ENCODE data around the gene CLEC7A.

Gene CLEC7A

DNA sequence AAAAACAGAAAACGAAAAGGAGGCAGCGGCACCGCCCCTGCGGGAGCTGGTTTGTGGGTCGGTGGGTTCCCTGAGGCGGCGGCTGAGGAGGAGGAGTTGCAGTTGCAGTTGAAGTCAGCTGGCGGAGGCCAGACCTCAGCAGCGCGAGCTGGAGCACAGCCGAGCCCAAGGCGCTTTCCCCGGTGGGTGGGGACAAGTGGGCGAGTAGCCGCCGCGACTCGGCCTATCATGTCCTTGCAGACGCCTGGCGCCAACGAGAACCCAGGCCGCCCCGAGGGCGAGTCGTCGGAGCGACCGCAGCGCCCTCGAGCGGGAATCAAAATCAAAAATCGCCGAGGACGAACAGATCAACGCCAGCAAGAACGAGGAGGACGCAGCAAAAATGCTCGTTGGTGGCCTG is 18.5 kb downstream of the CLEC7A start:
- TF ChIP-seq EZH2phosphoT487 (IDR thresholded peaks at IDR 0.05; ENCODE audit: borderline replicate concordance), result no peak
- TF ChIP-seq, protein P1, sequence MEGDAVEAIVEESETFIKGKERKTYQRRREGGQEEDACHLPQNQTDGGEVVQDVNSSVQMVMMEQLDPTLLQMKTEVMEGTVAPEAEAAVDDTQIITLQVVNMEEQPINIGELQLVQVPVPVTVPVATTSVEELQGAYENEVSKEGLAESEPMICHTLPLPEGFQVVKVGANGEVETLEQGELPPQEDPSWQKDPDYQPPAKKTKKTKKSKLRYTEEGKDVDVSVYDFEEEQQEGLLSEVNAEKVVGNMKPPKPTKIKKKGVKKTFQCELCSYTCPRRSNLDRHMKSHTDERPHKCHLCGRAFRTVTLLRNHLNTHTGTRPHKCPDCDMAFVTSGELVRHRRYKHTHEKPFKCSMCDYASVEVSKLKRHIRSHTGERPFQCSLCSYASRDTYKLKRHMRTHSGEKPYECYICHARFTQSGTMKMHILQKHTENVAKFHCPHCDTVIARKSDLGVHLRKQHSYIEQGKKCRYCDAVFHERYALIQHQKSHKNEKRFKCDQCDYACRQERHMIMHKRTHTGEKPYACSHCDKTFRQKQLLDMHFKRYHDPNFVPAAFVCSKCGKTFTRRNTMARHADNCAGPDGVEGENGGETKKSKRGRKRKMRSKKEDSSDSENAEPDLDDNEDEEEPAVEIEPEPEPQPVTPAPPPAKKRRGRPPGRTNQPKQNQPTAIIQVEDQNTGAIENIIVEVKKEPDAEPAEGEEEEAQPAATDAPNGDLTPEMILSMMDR (conservative IDR thresholded peaks at IDR 0.05; ENCODE audit: low read length), result no peak
- no peaks in the 10 kb centered on the region for H3K79me2 ChIP-seq (ENCODE audit: insufficient read depth, low read length)
- no peaks in the 10 kb centered on the region for H3K36me3 ChIP-seq (ENCODE audit: insufficient read depth, low read length)
- H3K9me3 ChIP-seq (ENCODE audit: insufficient read depth, low read depth, low read length), result no peaks in the 10 kb centered on the region
- no peak overlapping the region for H3K4me2 ChIP-seq (ENCODE audit: low read depth, low read length, poor library complexity, severe bottlenecking)
- H2AFZ ChIP-seq (ENCODE audit: low read length), result no peak overlapping the region
- H3K9me2 ChIP-seq (replicated peaks; ENCODE audit: low read depth, low read length), result no peaks in the 10 kb centered on the region
- H4K20me1 ChIP-seq (ENCODE audit: insufficient read depth, low read length, poor library complexity, severe bottlenecking), result no peaks in the 10 kb centered on the region
- no peak overlapping the region for H3K9ac ChIP-seq (ENCODE audit: low read depth, low read length, poor library complexity, severe bottlenecking)
- H3K4me1 ChIP-seq (ENCODE audit: insufficient read depth, low read length, poor library complexity, severe bottlenecking), result no peaks in the 10 kb centered on the region
- H3K4me3 ChIP-seq (ENCODE audit: low read length, poor library complexity, severe bottlenecking), result no peak overlapping the region
- no peaks in the 10 kb centered on the region for H3K27me3 ChIP-seq (ENCODE audit: insufficient read depth, low read length, poor library complexity, severe bottlenecking)
- no peaks in the 10 kb centered on the region for H3F3A ChIP-seq (ENCODE audit: low read depth)

DNA sequence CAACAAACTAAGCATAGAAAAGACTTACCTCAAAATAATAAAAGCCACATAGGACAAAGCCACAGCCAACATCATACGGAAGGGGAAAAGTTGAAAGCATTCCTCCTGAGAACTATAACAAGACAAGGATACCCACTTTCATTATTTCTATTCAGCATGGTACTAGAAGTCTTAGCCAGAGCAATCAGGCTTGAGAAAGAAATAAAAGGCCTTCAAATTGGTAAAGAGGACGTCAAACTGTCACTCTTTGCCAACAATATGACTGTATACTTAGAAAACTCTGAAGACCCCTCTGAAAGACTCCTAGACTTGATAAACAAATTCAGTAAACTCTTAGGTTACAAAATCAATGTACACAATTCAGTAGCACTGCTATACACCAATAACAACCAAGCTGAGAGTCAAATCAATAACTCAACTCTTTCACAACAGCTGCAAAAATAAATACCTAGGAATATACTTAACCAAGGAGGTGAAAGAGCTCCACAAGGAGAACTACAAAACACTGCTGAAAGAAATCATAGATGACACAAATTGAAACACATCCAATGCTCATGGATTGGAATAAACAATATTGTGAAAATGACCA is 19.6 kb downstream of the CLEC7A start:
- Histone ChIP-seq H3K27me3 (ENCODE audit: insufficient read depth, low read length, poor library complexity, severe bottlenecking) (no peaks in the 10 kb centered on the region), H3K9me2 (replicated peaks; ENCODE audit: low read depth, low read length) (no peaks in the 10 kb centered on the region), H2AFZ (ENCODE audit: low read length) (no peak overlapping the region), H3K9ac (ENCODE audit: low read depth, low read length, poor library complexity, severe bottlenecking) (no peak overlapping the region), H3K79me2 (ENCODE audit: insufficient read depth, low read length) (no peaks in the 10 kb centered on the region), H3K4me2 (ENCODE audit: low read depth, low read length, poor library complexity, severe bottlenecking) (no peak overlapping the region), H3K4me1 (ENCODE audit: insufficient read depth, low read length, poor library complexity, severe bottlenecking) (no peaks in the 10 kb centered on the region), H4K20me1 (ENCODE audit: insufficient read depth, low read length, poor library complexity, severe bottlenecking) (no peaks in the 10 kb centered on the region), H3K4me3 (ENCODE audit: low read length, poor library complexity, severe bottlenecking) (no peak overlapping the region), H3K9me3 (ENCODE audit: insufficient read depth, low read depth, low read length) (no peaks in the 10 kb centered on the region), H3F3A (ENCODE audit: low read depth) (no peaks in the 10 kb centered on the region), H3K36me3 (ENCODE audit: insufficient read depth, low read length) (no peaks in the 10 kb centered on the region)
- TF ChIP-seq, protein P1 (conservative IDR thresholded peaks at IDR 0.05; ENCODE audit: low read length), result no peak
- no peak for TF ChIP-seq EZH2phosphoT487 (IDR thresholded peaks at IDR 0.05; ENCODE audit: borderline replicate concordance)

DNA sequence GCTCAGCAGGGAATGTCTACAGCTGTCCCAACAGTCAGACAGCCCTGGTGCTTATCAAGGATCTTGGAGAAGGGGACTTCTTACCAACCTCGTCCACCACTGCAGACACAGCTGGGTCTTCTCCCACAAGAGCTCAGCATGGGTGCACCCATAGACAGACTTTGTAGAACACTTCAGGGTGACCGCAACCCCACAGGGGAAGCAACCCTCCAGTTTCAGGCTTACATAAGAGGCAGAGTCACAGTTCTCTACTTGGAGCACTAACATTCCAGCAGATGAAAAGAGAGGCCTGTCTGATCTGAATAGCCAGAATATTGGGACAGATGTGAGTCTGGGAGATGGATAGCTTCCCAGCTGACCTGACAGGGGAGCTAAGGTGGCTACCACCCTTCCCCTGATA is 27.7 kb downstream of the CLEC7A start:
- no peak for TF ChIP-seq EZH2phosphoT487 (IDR thresholded peaks at IDR 0.05; ENCODE audit: borderline replicate concordance)
- TF ChIP-seq, protein P1 (conservative IDR thresholded peaks at IDR 0.05; ENCODE audit: low read length), result no peak
- H2AFZ ChIP-seq (ENCODE audit: low read length), result no peak overlapping the region
- no peaks in the 10 kb centered on the region for H3F3A ChIP-seq (ENCODE audit: low read depth)
- H3K4me2 ChIP-seq (ENCODE audit: low read depth, low read length, poor library complexity, severe bottlenecking), result no peak overlapping the region
- H3K4me1 ChIP-seq (ENCODE audit: insufficient read depth, low read length, poor library complexity, severe bottlenecking), result peaks cover 12% of the 10 kb centered on the region
- no peaks in the 10 kb centered on the region for H3K36me3 ChIP-seq (ENCODE audit: insufficient read depth, low read length)
- no peaks in the 10 kb centered on the region for H3K79me2 ChIP-seq (ENCODE audit: insufficient read depth, low read length)
- no peaks in the 10 kb centered on the region for H3K27me3 ChIP-seq (ENCODE audit: insufficient read depth, low read length, poor library complexity, severe bottlenecking)
- no peaks in the 10 kb centered on the region for H3K9me2 ChIP-seq (replicated peaks; ENCODE audit: low read depth, low read length)
- H4K20me1 ChIP-seq (ENCODE audit: insufficient read depth, low read length, poor library complexity, severe bottlenecking), result no peaks in the 10 kb centered on the region
- H3K9me3 ChIP-seq (ENCODE audit: insufficient read depth, low read depth, low read length), result no peaks in the 10 kb centered on the region
- no peak overlapping the region for H3K4me3 ChIP-seq (ENCODE audit: low read length, poor library complexity, severe bottlenecking)
- H3K9ac ChIP-seq (ENCODE audit: low read depth, low read length, poor library complexity, severe bottlenecking), result no peak overlapping the region
